ENCODE data around the gene CDKL2. TPM values are rescaled to one million over a fixed set of nuclear protein-coding genes. Genes with fewer than 3 reads are reported as not detected.

The CDKL2 gene
- total and polyA plus RNA-seq, 8 donors = 2.2 to 22.6 (median 6.0) TPM

- Histone ChIP-seq H3K27me3 (peaks cover 0 to 9% of the 10 kb centered on the region in 2 donors), H3K4me3 (no peak overlapping the region), H3K36me3 (no peaks in the 10 kb centered on the region), H3K9me3 (no peaks in the 10 kb centered on the region), H3K27ac (no peak overlapping the region), H3K4me1 (peaks cover 0 to 17% of the 10 kb centered on the region in 2 donors)
- TF ChIP-seq CTCF (IDR thresholded peaks at IDR 0.05) = no peak
- intact Hi-C loops (cut with DNase I) = no loop called here
- ATAC-seq (no peak), DNase-seq (no peak)
These were observed 4.6 kb upstream of the CDKL2 start for GRCh38 chr4:75634951-75635350.

GRCh38 chr4:75634281-75634680, 4.0 kb upstream of the CDKL2 start:
- Histone ChIP-seq H3K36me3 (no peaks in the 10 kb centered on the region), H3K27me3 (peaks cover 0 to 12% of the 10 kb centered on the region in 2 donors), H3K9me3 (no peaks in the 10 kb centered on the region), H3K4me1 (peaks cover 0 to 18% of the 10 kb centered on the region in 2 donors), H3K4me3 (no peak overlapping the region), H3K27ac (no peak overlapping the region)
- intact Hi-C loops (cut with DNase I) = no loop called here
- TF ChIP-seq CTCF (IDR thresholded peaks at IDR 0.05) = no peak
- DNase-seq = no peak
- ATAC-seq = no peak

GRCh38 chr4:75633846-75634245, 3.5 kb upstream of the CDKL2 start:
- no peak overlapping the region for H3K4me3 ChIP-seq
- H3K27me3 ChIP-seq = peaks cover 0 to 16% of the 10 kb centered on the region in 2 donors
- no peak for TF ChIP-seq CTCF (IDR thresholded peaks at IDR 0.05)
- ATAC-seq (no peak), DNase-seq (no peak)
- H3K27ac ChIP-seq = no peak overlapping the region
- H3K9me3 ChIP-seq = no peaks in the 10 kb centered on the region
- H3K36me3 ChIP-seq = no peaks in the 10 kb centered on the region
- peaks cover 0 to 16% of the 10 kb centered on the region in 2 donors for H3K4me1 ChIP-seq
- intact Hi-C loops (cut with DNase I) = no loop called here

- intact Hi-C loops (cut with DNase I) = no loop called here
- H3K4me3 ChIP-seq = peak overlapping the region; percentile 43 to 51
- no peaks in the 10 kb centered on the region for H3K36me3 ChIP-seq
- peak in 1 of 4 donors; percentile 5 for DNase-seq
- peaks cover 0 to 20% of the 10 kb centered on the region in 2 donors for H3K27me3 ChIP-seq
- no peaks in the 10 kb centered on the region for H3K9me3 ChIP-seq
- peaks cover 0 to 13% of the 10 kb centered on the region in 2 donors for H3K4me1 ChIP-seq
- H3K27ac ChIP-seq = peak overlapping the region; percentile 50 to 59
- peak; percentile 14 for ATAC-seq
- no peak for TF ChIP-seq CTCF (IDR thresholded peaks at IDR 0.05)
These were observed 605 bp upstream of the CDKL2 start for GRCh38 chr4:75630937-75631329.

GRCh38 chr4:75629239-75629638, 1.1 kb downstream of the CDKL2 start:
- H3K27ac ChIP-seq = peak overlapping the region; percentile 36 to 50
- H3K36me3 ChIP-seq = no peaks in the 10 kb centered on the region
- H3K9me3 ChIP-seq = no peaks in the 10 kb centered on the region
- H3K4me3 ChIP-seq = peak overlapping the region; percentile 43 to 51
- TF ChIP-seq CTCF (IDR thresholded peaks at IDR 0.05) = no peak
- H3K27me3 ChIP-seq = peaks cover 0 to 20% of the 10 kb centered on the region in 2 donors
- DNase-seq = peak in 1 of 4 donors; percentile 21
- ATAC-seq = peak; percentile 67
- H3K4me1 ChIP-seq = peaks cover 0 to 13% of the 10 kb centered on the region in 2 donors
- intact Hi-C loops (cut with DNase I) = no loop called here

Data from left lung (tissue), 10 donors.